Measurements from ENCODE around the gene ANAPC5.
"Not testable (repeated sequence)": the region's sequence is repeated elsewhere in the genome, so short reads cannot be mapped to it uniquely, and the experiment has no call there.

Gene ANAPC5

GRCh38 chr12:121283388-121283787, 68.8 kb downstream of the ANAPC5 start:
- DNase-seq (ENCODE audit: insufficient read length, low spot score) (no peak), FAIRE-seq (no peak)
- no peak for TF ChIP-seq SPI1 (IDR thresholded peaks at IDR 0.05; ENCODE audit: low read depth, low read length)
- TF ChIP-seq POLR2AphosphoS5 (IDR thresholded peaks at IDR 0.05; ENCODE audit: low read depth, low read length) = no peak
- TF ChIP-seq TAF1 (IDR thresholded peaks at IDR 0.05; ENCODE audit: low read depth, low read length) = no peak
- TF ChIP-seq POLR2A (IDR thresholded peaks at IDR 0.05; ENCODE audit: low read depth, low read length) = no peak
- TF ChIP-seq POU2F2 (IDR thresholded peaks at IDR 0.05; ENCODE audit: low read depth, low read length) = no peak
- TF ChIP-seq PAX5 (IDR thresholded peaks at IDR 0.05; ENCODE audit: insufficient read depth, low read length, severe bottlenecking) = no peak

GRCh38 chr12:121282910-121283309, 69.3 kb downstream of the ANAPC5 start:
- DNase-seq (ENCODE audit: insufficient read length, low spot score); FAIRE-seq: not testable (repeated sequence)

DNA sequence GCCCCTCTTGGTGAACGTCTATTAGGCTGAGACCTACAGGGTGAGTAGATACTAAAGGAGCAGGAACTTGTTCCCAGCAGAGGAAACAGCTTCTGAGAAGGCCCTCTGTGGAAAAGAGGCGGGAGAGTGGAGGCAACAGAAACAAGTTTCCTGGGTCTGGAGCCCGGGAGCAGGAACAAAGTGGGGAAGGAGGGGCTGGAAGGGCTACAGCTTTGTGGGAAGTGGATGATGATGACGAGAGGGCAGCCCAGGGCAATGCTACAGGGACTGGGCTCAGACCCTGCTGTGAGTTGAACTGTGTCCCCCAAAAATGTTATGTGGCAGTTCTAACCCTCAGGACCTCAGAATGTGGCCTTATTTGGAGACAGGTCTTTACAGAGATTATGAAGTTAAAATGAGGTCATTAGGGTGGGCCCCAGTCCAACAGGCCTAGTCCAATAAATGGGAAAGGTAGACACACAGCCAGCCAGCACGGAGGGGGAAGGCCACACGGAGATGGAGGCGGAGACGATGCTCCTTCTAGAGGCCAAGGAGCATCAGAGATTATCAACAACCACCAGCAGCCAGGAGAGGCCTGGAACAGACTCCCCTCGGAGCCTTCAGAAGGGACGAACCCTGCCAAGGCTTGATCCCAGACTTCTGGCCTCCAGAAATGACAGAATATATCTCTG, 70.0 kb downstream of the ANAPC5 start:
- no peak for FAIRE-seq
- TF ChIP-seq PAX5 (IDR thresholded peaks at IDR 0.05; ENCODE audit: insufficient read depth, low read length, severe bottlenecking) (no peak), TAF1 (IDR thresholded peaks at IDR 0.05; ENCODE audit: low read depth, low read length) (no peak)
- no peak for DNase-seq (ENCODE audit: insufficient read length, low spot score)

- not testable (repeated sequence) for DNase-seq (ENCODE audit: insufficient read length, low spot score); FAIRE-seq
Observed at GRCh38 chr12:121281116-121281515, 71.1 kb downstream of the ANAPC5 start.

DNA sequence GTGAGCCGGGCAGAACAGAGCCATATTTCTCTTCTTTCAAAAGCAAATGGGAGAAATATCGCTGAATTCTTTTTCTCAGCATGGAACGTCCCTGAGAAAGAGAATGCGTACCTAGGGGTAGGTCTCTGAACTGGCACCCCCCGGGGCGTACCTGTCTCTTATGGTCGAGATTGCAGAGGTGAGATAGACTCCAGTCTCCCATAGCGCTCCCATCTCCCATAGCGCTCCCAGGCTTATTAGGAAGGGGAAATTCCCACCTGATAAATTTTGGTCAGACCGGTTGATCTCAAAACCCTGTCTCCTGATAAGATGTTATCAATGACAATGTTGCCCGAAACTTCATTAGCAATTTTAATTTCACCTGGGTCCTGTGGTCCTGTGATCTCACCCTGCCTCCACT, 71.7 kb downstream of the ANAPC5 start:
- not testable (repeated sequence) for FAIRE-seq; DNase-seq (ENCODE audit: insufficient read length, low spot score)

DNA sequence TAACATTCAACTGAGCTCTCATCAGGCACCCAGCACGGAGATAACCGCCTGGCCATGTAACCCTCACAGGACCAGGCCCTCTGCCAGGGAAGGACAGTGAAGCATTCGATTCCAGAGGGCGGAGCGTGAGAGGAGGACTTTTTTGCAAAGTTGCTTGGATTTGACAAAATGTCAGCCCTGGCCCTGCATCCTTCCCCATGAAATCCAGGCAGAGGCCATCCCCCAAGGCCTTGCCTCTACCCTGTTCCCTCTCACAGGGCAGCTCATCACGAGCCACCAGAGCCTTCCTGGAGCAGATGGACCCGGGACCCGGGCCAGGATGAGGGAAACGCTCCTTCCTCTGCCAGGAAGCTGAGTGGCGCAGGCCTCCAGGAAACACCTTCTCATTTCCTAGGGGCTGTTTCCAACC, 72.7 kb downstream of the ANAPC5 start:
- FAIRE-seq (no peak), DNase-seq (ENCODE audit: insufficient read length, low spot score) (no peak)
- no peak for TF ChIP-seq TAF1 (IDR thresholded peaks at IDR 0.05; ENCODE audit: low read depth, low read length)

DNA sequence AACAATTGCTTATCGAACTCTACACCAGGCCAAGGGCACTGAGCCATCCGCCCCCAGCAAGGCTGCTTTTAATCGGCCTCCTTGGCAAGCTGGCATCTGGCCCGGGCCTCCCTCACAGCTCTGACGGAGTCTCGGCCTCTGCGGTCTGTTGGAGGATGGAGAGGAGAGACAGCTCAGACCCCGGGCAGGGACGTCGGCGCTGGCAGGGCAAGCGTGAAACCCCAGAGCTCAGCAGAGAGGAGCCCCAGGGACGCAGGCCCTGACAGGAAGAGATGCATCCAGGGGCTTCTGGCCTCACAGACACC, 73.2 kb downstream of the ANAPC5 start:
- DNase-seq (ENCODE audit: insufficient read length, low spot score) = no peak
- FAIRE-seq = no peak
- TF ChIP-seq POLR2AphosphoS5 (IDR thresholded peaks at IDR 0.05; ENCODE audit: low read depth, low read length) = no peak

GRCh38 chr12:121278169-121279070, 73.8 kb downstream of the ANAPC5 start:
- DNase-seq (ENCODE audit: insufficient read length, low spot score) (no peak), FAIRE-seq (no peak)
- TF ChIP-seq POLR2AphosphoS5 (IDR thresholded peaks at IDR 0.05; ENCODE audit: low read depth, low read length) (no peak), POU2F2 (IDR thresholded peaks at IDR 0.05; ENCODE audit: low read depth, low read length) (no peak), POLR2A (IDR thresholded peaks at IDR 0.05; ENCODE audit: low read depth, low read length) (no peak)

DNA sequence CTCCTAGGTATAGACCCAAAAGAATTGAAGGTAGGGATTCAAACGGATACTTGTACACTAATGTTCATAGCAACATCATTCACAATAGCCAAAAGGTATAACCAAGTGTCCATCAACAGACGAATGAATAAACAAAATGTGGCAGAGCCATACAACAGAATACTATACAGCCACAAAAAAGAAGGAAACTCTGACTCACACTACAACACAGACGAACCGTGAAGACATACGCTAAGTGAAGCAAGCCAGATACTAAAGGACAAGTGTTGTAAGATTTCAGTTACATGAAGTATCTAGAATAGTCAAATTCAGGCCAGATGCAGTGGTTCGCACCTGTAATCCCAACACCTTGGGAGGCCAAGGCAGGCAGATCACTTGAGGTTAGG, 74.8 kb downstream of the ANAPC5 start:
- TF ChIP-seq POLR2AphosphoS5 (IDR thresholded peaks at IDR 0.05; ENCODE audit: low read depth, low read length) = no peak
- TF ChIP-seq POLR2A (IDR thresholded peaks at IDR 0.05; ENCODE audit: low read depth, low read length) = no peak
- TF ChIP-seq POU2F2 (IDR thresholded peaks at IDR 0.05; ENCODE audit: low read depth, low read length) = no peak
- TF ChIP-seq PAX5 (IDR thresholded peaks at IDR 0.05; ENCODE audit: insufficient read depth, low read length, severe bottlenecking) = no peak
- TF ChIP-seq SPI1 (IDR thresholded peaks at IDR 0.05; ENCODE audit: low read depth, low read length) = no peak
- TF ChIP-seq TAF1 (IDR thresholded peaks at IDR 0.05; ENCODE audit: low read depth, low read length) = no peak
- FAIRE-seq = no peak
- no peak for DNase-seq (ENCODE audit: insufficient read length, low spot score)

GRCh38 chr12:121274036-121274763, 78.0 kb downstream of the ANAPC5 start:
- no peak for DNase-seq (ENCODE audit: insufficient read length, low spot score)
- FAIRE-seq = no peak
- TF ChIP-seq SPI1 (IDR thresholded peaks at IDR 0.05; ENCODE audit: low read depth, low read length) (no peak), PAX5 (IDR thresholded peaks at IDR 0.05; ENCODE audit: insufficient read depth, low read length, severe bottlenecking) (no peak), POLR2A (IDR thresholded peaks at IDR 0.05; ENCODE audit: low read depth, low read length) (no peak), POU2F2 (IDR thresholded peaks at IDR 0.05; ENCODE audit: low read depth, low read length) (no peak), POLR2AphosphoS5 (IDR thresholded peaks at IDR 0.05; ENCODE audit: low read depth, low read length) (no peak), TAF1 (IDR thresholded peaks at IDR 0.05; ENCODE audit: low read depth, low read length) (no peak)

GRCh38 chr12:121273364-121273896, 78.8 kb downstream of the ANAPC5 start:
- FAIRE-seq (no peak), DNase-seq (ENCODE audit: insufficient read length, low spot score) (no peak)
- no peak for TF ChIP-seq SPI1 (IDR thresholded peaks at IDR 0.05; ENCODE audit: low read depth, low read length)
- no peak for TF ChIP-seq TAF1 (IDR thresholded peaks at IDR 0.05; ENCODE audit: low read depth, low read length)
- no peak for TF ChIP-seq POLR2AphosphoS5 (IDR thresholded peaks at IDR 0.05; ENCODE audit: low read depth, low read length)
- no peak for TF ChIP-seq PAX5 (IDR thresholded peaks at IDR 0.05; ENCODE audit: insufficient read depth, low read length, severe bottlenecking)
- no peak for TF ChIP-seq POLR2A (IDR thresholded peaks at IDR 0.05; ENCODE audit: low read depth, low read length)
- no peak for TF ChIP-seq POU2F2 (IDR thresholded peaks at IDR 0.05; ENCODE audit: low read depth, low read length)

All from GM12891 (cell line).